Measurements from ENCODE around the gene BCAS3. TPM values are rescaled to one million over a fixed set of nuclear protein-coding genes. Genes with fewer than 3 reads are reported as not detected.

BCAS3 gene
- polyA plus RNA-seq, 3 donors = 10.3 to 19.1 (median 14.7) TPM

GRCh38 chr17:61253362-61253761 lies 575.7 kb downstream of the BCAS3 start:
- Mint-ChIP-seq H3K4me1 (peaks cover 56% of the 10 kb centered on the region), H3K27me3 (ENCODE audit: low read depth in 3 of 3) (peaks cover 0 to 4% (median 3%) of the 10 kb centered on the region in 3 donors), H3K36me3 (no peaks in the 10 kb centered on the region), H3K27ac (peak overlapping the region in 6 of 7 donors; percentile 52 to 98 (median 94)), H3K9me3 (peaks cover 0 to 2% (median 0%) of the 10 kb centered on the region in 7 donors), H3K4me3 (no peak overlapping the region)
- DNase-seq = no peak
- Histone ChIP-seq H3K4me3 (replicated peaks in 1 of 3; ENCODE audit: low read depth in 2 of 3, low read length in 3 of 3) (no peak overlapping the region), H3K27me3 (ENCODE audit: control insufficient read depth in 2 of 2, insufficient read depth in 2 of 2, low read length in 2 of 2) (no peaks in the 10 kb centered on the region), H3K4me2 (replicated peaks; ENCODE audit: extremely low read depth, low read length, poor library complexity, severe bottlenecking) (no peak overlapping the region), H3K9ac (ENCODE audit: insufficient read depth, low read length, poor library complexity, severe bottlenecking) (no peak overlapping the region), H3K4me1 (ENCODE audit: control insufficient read depth in 1 of 2, insufficient read depth in 2 of 2, low read length in 2 of 2) (peaks cover 45 to 50% of the 10 kb centered on the region in 2 donors), H3K9me3 (replicated peaks in 1 of 2; ENCODE audit: control insufficient read depth in 1 of 2, insufficient read depth in 1 of 2, low read length in 2 of 2) (no peaks in the 10 kb centered on the region), H4K20me1 (ENCODE audit: insufficient read depth, low read length) (no peaks in the 10 kb centered on the region), H2AFZ (ENCODE audit: insufficient read depth, low read depth, low read length, poor library complexity, severe bottlenecking) (no peak overlapping the region), H3K79me2 (ENCODE audit: insufficient read depth, low read length) (no peaks in the 10 kb centered on the region), H3K36me3 (replicated peaks in 1 of 2; ENCODE audit: control insufficient read depth in 1 of 2, insufficient read depth in 2 of 2, low read length in 2 of 2) (no peaks in the 10 kb centered on the region), H3K27ac (ENCODE audit: low read depth in 1 of 2, low read length in 2 of 2) (peak overlapping the region; percentile 89 to 90)
- intact Hi-C loops (cut with micrococcal nuclease) = loop anchor here in 1 of 2 donors (5.0 kb wide), 1 partner anchor 116 kb away; no protein-coding TSS in a partner anchor
- TF ChIP-seq, protein P1, sequence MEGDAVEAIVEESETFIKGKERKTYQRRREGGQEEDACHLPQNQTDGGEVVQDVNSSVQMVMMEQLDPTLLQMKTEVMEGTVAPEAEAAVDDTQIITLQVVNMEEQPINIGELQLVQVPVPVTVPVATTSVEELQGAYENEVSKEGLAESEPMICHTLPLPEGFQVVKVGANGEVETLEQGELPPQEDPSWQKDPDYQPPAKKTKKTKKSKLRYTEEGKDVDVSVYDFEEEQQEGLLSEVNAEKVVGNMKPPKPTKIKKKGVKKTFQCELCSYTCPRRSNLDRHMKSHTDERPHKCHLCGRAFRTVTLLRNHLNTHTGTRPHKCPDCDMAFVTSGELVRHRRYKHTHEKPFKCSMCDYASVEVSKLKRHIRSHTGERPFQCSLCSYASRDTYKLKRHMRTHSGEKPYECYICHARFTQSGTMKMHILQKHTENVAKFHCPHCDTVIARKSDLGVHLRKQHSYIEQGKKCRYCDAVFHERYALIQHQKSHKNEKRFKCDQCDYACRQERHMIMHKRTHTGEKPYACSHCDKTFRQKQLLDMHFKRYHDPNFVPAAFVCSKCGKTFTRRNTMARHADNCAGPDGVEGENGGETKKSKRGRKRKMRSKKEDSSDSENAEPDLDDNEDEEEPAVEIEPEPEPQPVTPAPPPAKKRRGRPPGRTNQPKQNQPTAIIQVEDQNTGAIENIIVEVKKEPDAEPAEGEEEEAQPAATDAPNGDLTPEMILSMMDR (IDR thresholded peaks at IDR 0.05) = no peak
- WGBS (ENCODE audit: insufficient coverage) = 91% methylated on average over 2 of the region's 3 CpGs

GRCh38 chr17:61253937-61254574 lies 576.4 kb downstream of the BCAS3 start:
- H3K36me3 Mint-ChIP-seq = no peaks in the 10 kb centered on the region
- H3K27ac ChIP-seq (ENCODE audit: low read depth in 1 of 2, low read length in 2 of 2) = no peak overlapping the region
- H3K4me1 ChIP-seq (ENCODE audit: control insufficient read depth in 1 of 2, insufficient read depth in 2 of 2, low read length in 2 of 2) = peaks cover 40 to 44% of the 10 kb centered on the region in 2 donors
- intact Hi-C loops (cut with micrococcal nuclease) = loop anchor here in 1 of 2 donors (5.0 kb wide), 1 partner anchor 117 kb away; no protein-coding TSS in a partner anchor
- no peak overlapping the region for H3K4me2 ChIP-seq (replicated peaks; ENCODE audit: extremely low read depth, low read length, poor library complexity, severe bottlenecking)
- no peaks in the 10 kb centered on the region for H3K79me2 ChIP-seq (ENCODE audit: insufficient read depth, low read length)
- H3K4me3 ChIP-seq (replicated peaks in 1 of 3; ENCODE audit: low read depth in 2 of 3, low read length in 3 of 3) = no peak overlapping the region
- TF ChIP-seq, protein P1 (IDR thresholded peaks at IDR 0.05) = no peak
- no peaks in the 10 kb centered on the region for H3K9me3 ChIP-seq (replicated peaks in 1 of 2; ENCODE audit: control insufficient read depth in 1 of 2, insufficient read depth in 1 of 2, low read length in 2 of 2)
- peaks cover 0 to 2% (median 0%) of the 10 kb centered on the region in 7 donors for H3K9me3 Mint-ChIP-seq
- WGBS (ENCODE audit: insufficient coverage) = no CpG with 5 or more reads among the region's 10 CpGs
- H2AFZ ChIP-seq (ENCODE audit: insufficient read depth, low read depth, low read length, poor library complexity, severe bottlenecking) = no peak overlapping the region
- H3K27me3 Mint-ChIP-seq (ENCODE audit: low read depth in 3 of 3) = peaks cover 0 to 4% (median 3%) of the 10 kb centered on the region in 3 donors
- H3K27me3 ChIP-seq (ENCODE audit: control insufficient read depth in 2 of 2, insufficient read depth in 2 of 2, low read length in 2 of 2) = no peaks in the 10 kb centered on the region
- peak overlapping the region in 5 of 7 donors; percentile 15 to 71 (median 63) for H3K27ac Mint-ChIP-seq
- no peak overlapping the region for H3K9ac ChIP-seq (ENCODE audit: insufficient read depth, low read length, poor library complexity, severe bottlenecking)
- H3K36me3 ChIP-seq (replicated peaks in 1 of 2; ENCODE audit: control insufficient read depth in 1 of 2, insufficient read depth in 2 of 2, low read length in 2 of 2) = no peaks in the 10 kb centered on the region
- no peak for DNase-seq
- no peaks in the 10 kb centered on the region for H4K20me1 ChIP-seq (ENCODE audit: insufficient read depth, low read length)
- peaks cover 54% of the 10 kb centered on the region for H3K4me1 Mint-ChIP-seq
- H3K4me3 Mint-ChIP-seq = no peak overlapping the region

Data from CD14-positive monocyte (primary cell).